NCI-H2196 (cell line): Measurements from ENCODE around the gene RNPEPL1.

Experiments
- DNase-seq: peaks from one replicate; lab custom pipeline; 2025; ENCODE audit not compliant: unreplicated experiment; lab: John Stamatoyannopoulos, UW

RNPEPL1 gene

DNA sequence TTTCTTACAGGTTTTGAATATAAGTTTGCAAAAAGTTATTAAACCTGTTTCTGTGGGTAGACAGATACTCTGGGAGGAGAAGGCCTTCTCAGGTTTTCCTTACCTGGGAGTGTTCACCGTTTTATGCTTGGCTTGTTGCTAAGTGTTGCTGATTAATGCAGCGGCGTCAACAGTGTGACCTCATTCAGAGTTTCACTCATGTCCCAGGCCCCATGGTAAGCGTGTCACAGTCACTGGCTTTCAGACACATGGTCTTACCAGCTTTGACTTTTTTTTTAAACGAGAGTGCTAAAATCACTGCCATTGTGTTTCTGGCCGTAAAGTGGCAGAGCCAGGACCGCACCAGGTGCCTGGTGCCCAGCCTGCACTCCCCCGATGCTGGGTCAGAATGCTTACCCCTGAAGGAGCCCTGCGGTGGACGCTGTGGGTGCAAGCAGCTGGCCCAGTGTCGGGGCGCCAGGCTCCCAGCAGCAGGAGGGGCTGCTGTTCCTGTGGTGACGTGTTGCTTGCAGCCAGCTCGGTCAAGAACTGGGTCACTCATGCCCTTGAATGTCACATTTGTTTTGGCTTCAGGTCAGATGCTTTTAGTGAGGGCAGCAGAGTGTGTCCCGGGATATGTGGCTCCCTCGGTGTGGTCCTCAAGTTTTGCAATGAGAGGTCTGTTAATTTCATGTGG is 21.7 kb downstream of the RNPEPL1 start:
- DNase-seq = no peak

DNA sequence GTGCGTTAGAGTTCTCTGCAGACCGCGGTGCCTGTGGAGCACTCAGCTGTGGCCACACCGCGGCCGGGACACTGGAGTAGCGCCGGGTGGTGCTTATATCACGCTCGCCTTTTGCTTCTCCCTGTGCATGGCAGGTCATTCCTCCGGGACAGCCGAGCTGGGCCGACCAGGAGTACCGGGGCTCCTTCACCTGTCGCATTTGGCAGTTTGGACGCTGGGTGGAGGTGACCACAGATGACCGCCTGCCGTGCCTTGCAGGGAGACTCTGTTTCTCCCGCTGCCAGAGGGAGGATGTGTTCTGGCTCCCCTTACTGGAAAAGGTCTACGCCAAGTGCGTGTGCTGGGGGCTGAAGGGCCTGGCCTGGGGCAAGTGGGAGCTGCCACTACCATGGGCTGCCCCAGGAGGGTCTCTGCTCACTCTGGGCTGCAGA is 22.4 kb downstream of the RNPEPL1 start:
- no peak for DNase-seq

DNA sequence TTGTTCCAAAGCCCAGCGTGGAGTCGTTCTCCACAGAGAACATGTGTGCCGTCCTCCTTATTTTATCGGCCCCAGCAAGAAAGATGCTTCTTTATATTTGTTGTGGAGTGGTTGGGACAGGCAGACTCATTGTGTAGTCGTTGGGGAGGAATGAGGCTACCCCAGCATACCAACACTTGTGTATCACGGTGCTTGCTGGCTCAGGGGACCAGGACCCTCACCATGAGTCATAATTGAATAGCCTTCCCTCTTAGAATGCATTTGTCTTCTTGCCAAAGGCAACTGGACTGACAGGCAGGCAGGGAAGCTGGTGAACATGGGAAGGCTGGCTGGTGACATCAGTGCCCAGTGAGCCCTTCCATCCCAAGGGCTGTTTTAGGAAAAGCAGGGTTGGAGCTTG is 22.9 kb downstream of the RNPEPL1 start:
- DNase-seq = no peak

DNA sequence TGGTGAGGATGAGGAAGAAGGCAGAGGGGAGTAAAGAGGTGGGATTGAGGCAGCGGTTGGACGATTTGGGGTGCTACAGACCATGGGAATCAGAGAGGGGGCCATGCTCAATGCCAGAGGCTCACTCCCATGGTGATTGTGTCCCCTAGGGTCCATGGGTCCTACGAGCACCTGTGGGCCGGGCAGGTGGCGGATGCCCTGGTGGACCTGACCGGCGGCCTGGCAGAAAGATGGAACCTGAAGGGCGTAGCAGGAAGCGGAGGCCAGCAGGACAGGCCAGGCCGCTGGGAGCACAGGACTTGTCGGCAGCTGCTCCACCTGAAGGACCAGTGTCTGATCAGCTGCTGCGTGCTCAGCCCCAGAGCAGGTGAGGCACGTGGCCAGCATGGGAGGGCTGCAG is 23.5 kb downstream of the RNPEPL1 start:
- DNase-seq = no peak

DNA sequence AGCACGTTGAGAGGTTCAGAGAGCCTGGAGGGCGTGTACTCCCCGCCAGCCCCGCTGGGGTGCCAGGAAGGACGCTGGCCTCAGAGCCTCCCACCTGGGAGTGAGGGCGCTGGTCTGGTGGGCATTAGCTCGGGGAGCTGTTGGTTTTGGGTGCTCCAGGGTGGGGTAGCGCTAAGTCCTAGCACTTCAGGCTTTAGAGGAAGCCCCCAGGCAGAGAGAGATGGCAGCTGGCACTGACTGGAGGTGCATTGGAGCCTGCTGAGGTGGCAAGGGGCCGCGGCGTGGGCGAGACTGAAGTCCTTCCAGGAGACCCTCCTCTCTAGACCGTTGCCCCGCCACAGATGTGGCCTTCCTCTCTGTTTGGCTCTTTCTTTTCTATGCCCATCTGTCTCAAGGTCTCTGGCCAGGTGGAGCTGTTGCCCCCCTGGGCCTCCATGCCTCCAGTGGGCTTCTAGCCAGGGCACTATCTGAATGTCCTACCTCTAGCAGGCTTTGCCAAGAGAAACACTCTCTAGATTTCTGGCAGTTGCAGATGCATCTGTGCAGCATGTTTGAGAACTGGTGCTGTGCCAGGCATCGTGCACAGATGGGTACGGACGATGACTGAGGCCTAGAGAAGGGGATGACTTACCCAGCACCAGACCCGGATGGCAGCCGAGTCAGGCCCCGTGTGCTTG is 24.9 kb downstream of the RNPEPL1 start:
- no peak for DNase-seq

GRCh38 chr2:240593703-240594451 is 25.6 kb downstream of the RNPEPL1 start:
- no peak for DNase-seq

GRCh38 chr2:240594511-240595380 is 26.5 kb downstream of the RNPEPL1 start:
- DNase-seq = no peak

- peak; percentile 49 for DNase-seq
Measured at GRCh38 chr2:240595381-240596079, 27.2 kb downstream of the RNPEPL1 start.

- DNase-seq = no peak
Measured at GRCh38 chr2:240596080-240596460, 27.8 kb downstream of the RNPEPL1 start.

- DNase-seq = peak; percentile 7
Measured at GRCh38 chr2:240596491-240596931, 28.2 kb downstream of the RNPEPL1 start.

GRCh38 chr2:240597054-240597418 is 28.8 kb downstream of the RNPEPL1 start:
- DNase-seq = no peak

DNA sequence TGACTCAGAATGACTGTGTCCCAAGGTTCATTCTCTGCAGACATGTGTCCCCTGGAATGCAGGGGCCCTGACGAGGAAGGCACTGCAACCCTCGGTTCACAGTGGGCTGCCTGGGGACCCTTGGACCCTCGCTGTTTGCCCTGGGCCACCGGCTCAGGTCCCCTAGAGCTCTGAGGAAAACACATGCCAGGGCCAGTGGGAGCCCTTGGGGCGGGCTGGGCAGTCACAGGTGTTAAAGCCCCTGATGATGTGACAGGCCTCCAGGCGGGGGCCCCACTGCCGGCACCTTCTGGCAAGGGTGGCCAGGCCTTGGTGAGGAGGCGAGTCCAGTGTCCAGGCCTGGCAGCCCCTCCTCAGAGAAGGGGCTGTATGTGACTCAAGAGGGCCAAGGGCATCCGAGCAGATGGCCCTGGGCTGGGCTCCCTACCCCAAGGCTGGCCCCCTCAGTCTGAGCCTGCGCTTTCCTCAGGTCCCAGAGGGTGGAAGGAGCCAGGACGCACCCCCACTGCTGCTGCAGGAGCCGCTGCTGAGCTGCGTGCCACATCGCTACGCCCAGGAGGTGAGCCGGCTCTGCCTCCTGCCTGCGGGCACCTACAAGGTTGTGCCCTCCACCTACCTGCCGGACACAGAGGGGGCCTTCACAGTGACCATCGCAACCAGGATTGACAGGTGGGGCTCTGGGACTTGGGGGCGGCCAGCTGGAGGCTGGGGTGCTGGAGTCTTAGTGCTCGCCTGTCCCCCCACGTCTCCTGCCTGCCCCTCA is 29.3 kb downstream of the RNPEPL1 start:
- DNase-seq = no peak

- no peak for DNase-seq
Measured at GRCh38 chr2:240598311-240598911, 30.1 kb downstream of the RNPEPL1 start.

- no peak for DNase-seq
Measured at GRCh38 chr2:240599141-240599583, 30.9 kb downstream of the RNPEPL1 start.

DNA sequence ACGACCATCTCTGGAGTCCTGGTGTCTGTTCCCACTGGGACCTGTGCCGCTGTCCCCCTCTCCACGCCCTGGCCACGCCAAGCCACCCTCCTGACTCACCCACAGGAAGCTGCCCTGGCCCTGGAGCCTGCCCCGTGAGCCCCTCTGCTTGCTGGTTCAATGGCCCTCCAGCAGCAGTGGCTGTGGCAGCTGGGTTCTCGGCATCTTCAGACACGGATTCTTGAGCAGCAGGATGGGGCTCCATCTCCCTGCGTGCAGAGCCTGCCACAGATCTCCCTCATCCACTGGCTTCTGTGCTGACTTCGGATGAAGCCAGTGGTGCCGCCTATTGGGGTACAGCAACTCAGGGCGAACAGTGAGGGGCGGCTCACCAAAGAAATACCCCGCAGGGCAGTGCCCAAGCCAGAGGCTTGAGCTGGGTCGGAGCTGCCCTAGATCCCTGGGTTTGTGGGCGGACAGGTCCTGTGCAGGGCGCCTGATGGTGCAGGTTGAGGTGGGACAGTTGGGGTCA is 32.2 kb downstream of the RNPEPL1 start:
- DNase-seq = no peak

GRCh38 chr2:240601061-240601830 is 33.0 kb downstream of the RNPEPL1 start:
- no peak for DNase-seq

GRCh38 chr2:240601831-240602160 is 33.5 kb downstream of the RNPEPL1 start:
- DNase-seq = no peak

- no peak for DNase-seq
Measured at GRCh38 chr2:240602266-240603050, 34.2 kb downstream of the RNPEPL1 start.
